LNCAP (cell line): Measurements from ENCODE around the gene PRKD2.

Experiments used
- CTCF ChIP-seq: fragments of 450-650 bp; IDR thresholded peaks from 2 replicates; pipeline ENCODE4 v1.5.1; 2017; ENCODE audit warnings: mild to moderate bottlenecking

PRKD2 gene

GRCh38 chr19:46730595-46730994 lies 13.7 kb upstream of the PRKD2 start:
- TF ChIP-seq CTCF = no peak

- no peak for TF ChIP-seq CTCF
Measured at GRCh38 chr19:46730187-46730586, 13.3 kb upstream of the PRKD2 start.

- TF ChIP-seq CTCF = no peak
Measured at GRCh38 chr19:46729696-46730095, 12.8 kb upstream of the PRKD2 start.

GRCh38 chr19:46728693-46729339 lies 11.9 kb upstream of the PRKD2 start:
- TF ChIP-seq CTCF = peak; percentile 81

- no peak for TF ChIP-seq CTCF
Measured at GRCh38 chr19:46728208-46728607, 11.3 kb upstream of the PRKD2 start.

- TF ChIP-seq CTCF = no peak
Measured at GRCh38 chr19:46727757-46728156, 10.8 kb upstream of the PRKD2 start.

- no peak for TF ChIP-seq CTCF
Measured at GRCh38 chr19:46726971-46727501, 10.1 kb upstream of the PRKD2 start.

GRCh38 chr19:46726551-46726950 lies 9.6 kb upstream of the PRKD2 start:
- TF ChIP-seq CTCF = no peak
